NCI-H345 (cell line): ENCODE measurements around the gene FRK.

Experiments used
- DNase-seq: peaks from one replicate; lab custom pipeline; 2025; lab: John Stamatoyannopoulos, UW

The FRK gene

DNA sequence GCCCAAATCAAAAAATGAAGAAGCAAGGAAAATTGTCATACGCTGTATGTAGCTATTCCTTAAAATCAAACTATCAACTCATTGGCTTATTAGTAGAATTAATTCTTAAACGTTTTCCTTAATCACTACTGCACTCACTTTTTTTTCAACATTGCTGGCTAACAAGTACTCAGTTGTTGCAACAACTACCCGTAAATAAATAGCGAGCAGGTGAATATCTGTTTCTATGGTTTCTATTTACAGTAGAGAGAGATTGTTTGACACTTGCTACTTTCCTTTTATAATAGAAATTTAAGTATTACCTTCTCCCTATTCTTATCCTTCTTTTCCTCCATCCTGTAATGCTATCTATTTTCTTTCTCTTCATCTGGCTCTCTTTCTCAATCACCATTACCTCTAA lies 25.1 kb downstream of the FRK start:
- no peak for DNase-seq

GRCh38 chr6:116034327-116034726 lies 26.4 kb downstream of the FRK start:
- DNase-seq, result no peak

- DNase-seq, result no peak
These were observed 26.9 kb downstream of the FRK start for GRCh38 chr6:116033687-116034303.

DNA sequence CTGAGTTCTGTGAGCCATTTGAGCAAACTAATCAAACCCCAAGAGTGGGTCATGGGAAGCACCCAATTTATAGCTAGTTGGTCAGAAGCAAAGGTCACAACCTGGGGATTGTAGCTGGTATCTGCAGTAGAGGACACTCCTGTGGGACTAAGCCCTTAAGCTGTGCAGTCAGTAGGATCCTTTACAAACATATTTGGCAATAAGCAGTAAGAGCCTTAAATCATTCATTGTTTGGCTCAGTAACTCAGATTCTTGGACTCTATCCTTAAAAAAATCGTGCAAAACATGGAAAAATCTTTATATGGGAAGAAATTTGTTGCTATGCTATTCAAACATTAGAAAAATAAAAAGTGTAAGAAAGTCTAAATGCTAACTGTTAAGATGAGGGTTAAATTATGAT lies 29.9 kb downstream of the FRK start:
- DNase-seq, result no peak

GRCh38 chr6:116029535-116029934 lies 31.2 kb downstream of the FRK start:
- no peak for DNase-seq

DNA sequence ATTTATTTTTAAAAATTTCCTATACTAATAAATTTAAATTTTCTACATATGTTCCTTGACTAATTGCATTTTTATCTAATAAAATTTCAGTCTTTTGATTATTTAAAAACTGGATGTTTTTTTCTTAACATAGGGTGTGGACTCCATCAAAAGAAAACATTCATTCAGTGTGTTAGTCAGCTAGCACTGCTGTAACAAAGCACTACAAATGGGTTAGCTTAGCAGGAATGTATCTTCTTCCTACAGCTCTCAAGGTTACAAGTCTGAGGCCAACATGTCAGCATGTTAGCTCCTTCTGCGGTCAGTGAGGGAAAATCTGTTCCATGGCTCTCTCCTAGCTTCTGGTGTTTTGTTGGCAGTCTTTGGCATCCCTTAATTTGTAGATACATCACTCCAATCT lies 32.5 kb downstream of the FRK start:
- DNase-seq, result no peak

DNA sequence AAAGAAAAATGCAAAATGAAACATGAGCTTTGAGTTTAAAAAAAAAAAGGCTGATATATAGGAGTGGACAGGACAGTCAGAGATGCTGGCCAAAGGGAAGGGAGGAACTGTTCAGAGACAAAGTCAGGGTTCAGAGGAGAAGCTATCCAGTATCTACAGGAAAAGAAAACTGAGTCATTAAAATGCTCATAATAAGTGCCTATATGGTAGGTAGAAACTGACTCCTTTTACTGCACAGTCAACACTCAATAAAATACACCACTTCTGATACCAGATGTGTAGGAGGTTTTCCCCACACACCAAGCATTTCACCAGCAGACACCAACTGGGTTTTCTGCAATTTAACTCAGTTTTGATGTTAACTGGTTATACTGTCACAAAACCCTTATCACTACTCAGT lies 32.9 kb downstream of the FRK start:
- no peak for DNase-seq

DNA sequence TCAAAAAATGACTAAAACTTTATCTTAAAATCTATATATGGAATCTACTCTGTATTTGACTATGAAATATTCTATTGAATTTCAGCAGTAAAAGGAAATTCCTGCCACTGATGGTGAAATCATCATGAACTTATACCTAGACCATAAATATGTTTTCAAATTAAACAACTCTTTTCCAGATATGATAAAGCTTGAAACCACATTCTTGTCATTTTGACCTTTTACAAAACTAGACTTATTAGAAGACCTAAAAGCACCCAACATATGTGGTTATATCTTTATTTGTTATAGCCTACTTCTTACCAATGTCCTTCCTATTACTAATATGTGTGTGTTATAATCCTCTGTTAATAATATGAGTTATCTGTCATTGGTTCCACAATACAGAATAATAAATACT lies 35.3 kb downstream of the FRK start:
- DNase-seq, result no peak

DNA sequence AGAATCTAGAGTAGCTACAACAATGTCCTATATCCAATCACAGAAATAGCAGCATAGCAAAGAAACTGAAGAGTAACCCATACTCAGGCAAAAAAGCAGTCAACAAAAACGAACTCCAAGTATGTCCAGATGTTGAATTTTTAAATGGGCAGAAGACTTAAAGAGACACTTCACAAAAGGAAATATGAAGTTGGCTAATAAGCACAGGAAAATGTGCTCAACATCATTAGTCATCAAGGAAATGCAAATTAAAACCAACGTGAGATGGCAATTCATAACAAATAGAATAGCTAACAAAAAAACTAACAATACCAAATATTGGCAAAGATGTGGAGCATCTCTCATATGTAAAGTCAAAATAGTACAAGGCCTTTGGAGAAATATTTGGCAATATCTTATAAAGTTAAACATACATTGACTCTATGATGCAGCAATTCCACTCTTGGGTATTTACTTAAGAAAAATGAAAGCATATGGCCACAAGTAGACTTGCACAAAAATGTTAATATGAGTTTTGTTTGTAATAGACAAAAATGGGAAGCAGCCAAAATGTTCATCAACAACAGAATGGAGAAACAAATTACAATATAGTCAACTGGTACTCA lies 37.7 kb downstream of the FRK start:
- no peak for DNase-seq

- no peak for DNase-seq
These were observed 40.0 kb downstream of the FRK start for GRCh38 chr6:116020738-116021137.

GRCh38 chr6:116019428-116019827 lies 41.3 kb downstream of the FRK start:
- DNase-seq, result no peak

DNA sequence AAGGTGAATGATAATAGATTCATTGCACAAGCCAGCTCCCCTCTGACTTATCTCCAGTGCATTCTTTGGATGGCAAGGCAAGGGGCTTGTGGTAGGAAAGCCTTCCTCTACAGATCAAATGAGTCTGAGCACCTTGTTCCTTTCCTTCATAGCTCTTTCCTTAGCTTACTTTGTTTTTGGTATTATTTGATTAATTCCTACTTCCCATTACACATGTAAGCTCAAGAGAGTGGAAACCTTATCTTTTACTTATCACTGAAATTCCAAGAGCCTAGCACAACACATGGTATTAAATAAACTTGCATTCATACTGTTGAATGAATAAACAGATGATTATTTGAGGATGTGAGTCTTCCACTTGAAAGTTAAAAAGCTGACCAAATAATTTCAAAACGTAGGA lies 41.7 kb downstream of the FRK start:
- DNase-seq, result no peak

DNA sequence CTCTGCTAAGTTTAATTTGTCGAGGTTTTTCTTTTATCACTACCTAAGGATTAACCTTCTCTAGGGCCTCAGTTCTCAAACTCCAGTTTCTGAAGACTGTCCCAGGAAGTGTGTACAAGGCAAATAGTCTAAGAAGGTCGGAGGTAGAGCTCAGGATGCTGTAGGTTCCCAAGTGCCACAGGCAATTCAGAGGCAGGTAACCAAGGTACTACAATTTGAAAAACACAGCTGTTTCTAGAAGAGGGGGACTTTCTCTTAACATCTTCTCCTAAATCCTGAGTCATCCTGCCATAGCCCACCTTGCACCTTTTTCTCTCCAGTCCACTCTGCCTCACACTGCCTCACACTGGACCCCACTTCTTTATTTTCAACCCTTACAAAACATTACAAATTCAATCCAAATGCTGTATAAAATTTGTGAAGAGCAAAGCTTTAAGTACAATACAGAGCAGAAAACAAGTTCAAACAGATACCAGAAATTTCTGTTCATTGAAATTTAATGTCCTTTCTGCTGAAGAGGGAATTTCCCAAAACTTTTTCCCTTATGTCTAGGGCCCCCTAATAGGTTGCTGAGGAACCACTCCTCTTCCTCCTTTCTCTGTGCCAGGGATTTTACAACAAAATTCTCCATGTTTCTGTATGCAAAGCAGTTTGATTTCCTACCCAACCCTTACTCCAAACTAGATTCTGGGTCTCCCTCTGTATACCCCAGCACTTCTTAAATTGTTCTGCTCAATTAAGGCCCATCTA lies 43.0 kb downstream of the FRK start:
- no peak for DNase-seq

- peak; percentile 5 for DNase-seq
These were observed 43.7 kb downstream of the FRK start for GRCh38 chr6:116016846-116017545.

- DNase-seq, result no peak
These were observed 44.7 kb downstream of the FRK start for GRCh38 chr6:116015983-116016382.

- no peak for DNase-seq
These were observed 45.1 kb downstream of the FRK start for GRCh38 chr6:116015561-116015960.

GRCh38 chr6:116012951-116013350 lies 47.7 kb downstream of the FRK start:
- no peak for DNase-seq

DNA sequence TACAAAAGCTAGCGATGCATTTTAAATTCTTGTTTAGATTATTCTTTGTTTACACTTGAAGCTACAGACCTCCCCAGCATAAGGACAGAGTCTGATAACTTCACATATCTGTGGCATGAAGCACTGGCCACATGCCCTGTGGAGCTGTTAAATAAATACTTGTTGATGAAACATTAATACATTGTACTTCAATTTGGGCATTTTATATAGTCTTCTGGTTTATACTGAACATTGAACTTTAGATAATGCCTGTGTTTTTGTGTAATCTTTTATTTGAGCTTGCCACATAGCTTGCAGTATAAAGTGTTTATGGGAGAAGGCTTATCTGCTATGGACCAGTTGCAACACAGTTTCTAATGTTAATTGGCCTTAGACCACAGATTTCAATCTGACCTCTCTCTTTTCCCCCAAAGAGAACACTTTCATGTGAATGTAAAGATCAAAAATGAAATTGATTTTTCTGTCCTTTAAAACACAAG lies 48.2 kb downstream of the FRK start:
- no peak for DNase-seq

DNA sequence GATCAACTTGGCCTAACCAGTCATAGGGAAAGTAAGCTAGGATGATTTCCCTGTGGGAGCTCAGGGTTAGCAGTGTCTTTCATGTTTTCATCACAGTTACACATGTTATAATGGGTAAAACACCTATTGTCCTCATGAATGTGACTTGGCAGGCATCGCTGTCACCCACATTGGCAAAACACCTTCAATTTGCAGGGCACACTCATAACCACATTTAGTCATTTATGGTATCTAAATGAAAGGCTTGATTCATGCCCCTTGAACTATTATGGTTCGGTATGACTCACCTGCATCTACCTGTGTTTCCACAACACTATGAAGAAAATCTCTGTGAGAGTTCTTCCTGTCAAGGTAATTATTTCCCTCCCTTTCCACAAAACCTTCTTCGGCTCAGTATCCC lies 49.2 kb downstream of the FRK start:
- no peak for DNase-seq

GRCh38 chr6:116010790-116011401 lies 49.8 kb downstream of the FRK start:
- DNase-seq, result peak; percentile 40

- no peak for DNase-seq
These were observed 50.3 kb downstream of the FRK start for GRCh38 chr6:116010386-116010785.

- DNase-seq, result no peak
These were observed 52.0 kb downstream of the FRK start for GRCh38 chr6:116008470-116009243.
